Measurements from ENCODE around the gene NEAT1. TPM values are rescaled to one million over a fixed set of nuclear protein-coding genes. Genes with fewer than 3 reads are reported as not detected.

NEAT1 gene
- total RNA-seq, 4 donors from 2014 or later: 21.0 to 341 (median 183) TPM

- Histone ChIP-seq H3K4me1 (peaks cover 20 to 78% (median 23%) of the 10 kb centered on the region in 3 donors), H3K27me3 (no peaks in the 10 kb centered on the region), H3K4me3 (peak overlapping the region; percentile 57 to 81), H3K36me3 (peaks cover 3 to 46% of the 10 kb centered on the region in 2 donors), H3K9me3 (no peaks in the 10 kb centered on the region), H3K27ac (peak overlapping the region; percentile 97 to 100 (median 98))
- TF ChIP-seq EP300 (IDR thresholded peaks at IDR 0.05) (no peak), POLR2A (IDR thresholded peaks at IDR 0.05) (peak; percentile 42 to 53), CTCF (IDR thresholded peaks at IDR 0.05) (peak in 2 of 4 experiments; percentile 2 to 16), POLR2AphosphoS5 (IDR thresholded peaks at IDR 0.05) (peak; percentile 89)
- 2 to 7% methylated on average over 9 of the region's 9 CpGs for WGBS, 2 donors (ENCODE audit: low coverage in 1 of 2)
- peak; percentile 2 for ATAC-seq
Observed at GRCh38 chr11:65429068-65429681, 6.6 kb downstream of the NEAT1 start.

- peak overlapping the region; percentile 32 to 81 for H3K4me3 ChIP-seq
- H3K27ac ChIP-seq: peak overlapping the region; percentile 82 to 99 (median 98)
- peak; percentile 25 for ATAC-seq
- TF ChIP-seq POLR2AphosphoS5 (IDR thresholded peaks at IDR 0.05) (peak; percentile 89), EP300 (IDR thresholded peaks at IDR 0.05) (no peak), CTCF (IDR thresholded peaks at IDR 0.05) (no peak), POLR2A (IDR thresholded peaks at IDR 0.05) (peak; percentile 50 to 67)
- no peaks in the 10 kb centered on the region for H3K9me3 ChIP-seq
- 2 to 4% methylated on average over 6 to 8 of the region's 9 CpGs for WGBS, 2 donors (ENCODE audit: low coverage in 1 of 2)
- H3K4me1 ChIP-seq: peaks cover 27 to 84% (median 27%) of the 10 kb centered on the region in 3 donors
- peaks cover 10 to 53% of the 10 kb centered on the region in 2 donors for H3K36me3 ChIP-seq
- no peaks in the 10 kb centered on the region for H3K27me3 ChIP-seq
Observed at GRCh38 chr11:65429724-65430405, 7.3 kb downstream of the NEAT1 start.

- TF ChIP-seq POLR2AphosphoS5 (IDR thresholded peaks at IDR 0.05) (peak; percentile 15), CTCF (IDR thresholded peaks at IDR 0.05) (peak in 1 of 4 experiments; percentile 12), EP300 (IDR thresholded peaks at IDR 0.05) (no peak), POLR2A (IDR thresholded peaks at IDR 0.05) (peak in 1 of 2 donors; percentile 15)
- Histone ChIP-seq H3K27me3 (no peaks in the 10 kb centered on the region), H3K9me3 (no peaks in the 10 kb centered on the region), H3K4me3 (peak overlapping the region; percentile 32 to 81), H3K4me1 (peaks cover 28 to 92% (median 31%) of the 10 kb centered on the region in 3 donors), H3K36me3 (peaks cover 14 to 55% of the 10 kb centered on the region in 2 donors), H3K27ac (peak overlapping the region; percentile 82 to 99 (median 98))
- 11 to 20% methylated on average over 6 of the region's 6 CpGs for WGBS, 2 donors (ENCODE audit: low coverage in 1 of 2)
- ATAC-seq: peak; percentile 3
Observed at GRCh38 chr11:65430406-65431217, 8.0 kb downstream of the NEAT1 start.

GRCh38 chr11:65431451-65432099, 9.0 kb downstream of the NEAT1 start:
- no peak for ATAC-seq

More at GRCh38 chr11:65431451-65432099, 9.0 kb downstream of the NEAT1 start:
- peaks cover 30 to 100% (median 41%) of the 10 kb centered on the region in 3 donors for H3K4me1 ChIP-seq
- no peak for TF ChIP-seq EP300 (IDR thresholded peaks at IDR 0.05)
- peak; percentile 66 for TF ChIP-seq POLR2AphosphoS5 (IDR thresholded peaks at IDR 0.05)
- TF ChIP-seq POLR2A (IDR thresholded peaks at IDR 0.05): peak in 1 of 2 donors; percentile 25
- TF ChIP-seq CTCF (IDR thresholded peaks at IDR 0.05): no peak
- WGBS, 2 donors (ENCODE audit: low coverage in 1 of 2): 17 to 21% methylated on average over 4 of the region's 4 CpGs
- H3K36me3 ChIP-seq: peaks cover 14 to 55% of the 10 kb centered on the region in 2 donors
- H3K27ac ChIP-seq: peak overlapping the region; percentile 45 to 99 (median 98)
- no peaks in the 10 kb centered on the region for H3K27me3 ChIP-seq
- no peaks in the 10 kb centered on the region for H3K9me3 ChIP-seq
- peak overlapping the region in 1 of 2 donors; percentile 81 for H3K4me3 ChIP-seq

Measured in gastroesophageal sphincter (tissue), 4 donors.